Measurements from ENCODE around the gene KLF3.
"Not testable (repeated sequence)": the region's sequence is repeated elsewhere in the genome, so short reads cannot be mapped to it uniquely, and the experiment has no call there.

DNA sequence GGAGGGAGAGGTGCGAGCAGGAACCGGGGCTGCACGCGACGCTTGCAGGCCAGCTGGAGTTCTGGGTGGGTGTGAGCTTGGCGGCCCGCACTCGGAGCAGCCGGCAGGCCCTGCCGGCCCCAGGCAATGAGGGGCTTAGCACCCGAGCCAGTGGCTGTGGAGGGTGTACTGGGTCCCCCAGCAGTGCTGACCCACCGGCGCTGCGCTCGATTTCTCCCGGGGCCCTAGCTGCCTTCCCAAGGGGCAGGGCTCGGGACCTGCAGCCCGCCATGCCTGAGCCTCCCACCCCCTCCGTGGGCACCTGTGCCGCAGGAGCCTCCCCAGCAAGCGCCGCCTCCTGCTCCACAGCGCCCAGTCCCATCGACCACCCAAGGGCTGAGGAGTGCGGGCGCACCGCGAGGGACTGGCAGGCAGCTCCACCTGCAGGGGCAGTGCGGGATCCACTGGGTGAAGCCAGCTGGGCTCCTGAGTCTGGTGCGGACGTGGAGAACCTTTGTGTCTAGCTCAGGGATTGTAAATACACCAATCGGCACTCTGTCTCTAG is 37.0 kb upstream of the KLF3 start:
- TF ChIP-seq POLR2AphosphoS5 (IDR thresholded peaks at IDR 0.05); POLR2A (IDR thresholded peaks at IDR 0.05; ENCODE audit: low read depth); EP300 (IDR thresholded peaks at IDR 0.05): not testable (repeated sequence)
- TF ChIP-seq, protein P1, sequence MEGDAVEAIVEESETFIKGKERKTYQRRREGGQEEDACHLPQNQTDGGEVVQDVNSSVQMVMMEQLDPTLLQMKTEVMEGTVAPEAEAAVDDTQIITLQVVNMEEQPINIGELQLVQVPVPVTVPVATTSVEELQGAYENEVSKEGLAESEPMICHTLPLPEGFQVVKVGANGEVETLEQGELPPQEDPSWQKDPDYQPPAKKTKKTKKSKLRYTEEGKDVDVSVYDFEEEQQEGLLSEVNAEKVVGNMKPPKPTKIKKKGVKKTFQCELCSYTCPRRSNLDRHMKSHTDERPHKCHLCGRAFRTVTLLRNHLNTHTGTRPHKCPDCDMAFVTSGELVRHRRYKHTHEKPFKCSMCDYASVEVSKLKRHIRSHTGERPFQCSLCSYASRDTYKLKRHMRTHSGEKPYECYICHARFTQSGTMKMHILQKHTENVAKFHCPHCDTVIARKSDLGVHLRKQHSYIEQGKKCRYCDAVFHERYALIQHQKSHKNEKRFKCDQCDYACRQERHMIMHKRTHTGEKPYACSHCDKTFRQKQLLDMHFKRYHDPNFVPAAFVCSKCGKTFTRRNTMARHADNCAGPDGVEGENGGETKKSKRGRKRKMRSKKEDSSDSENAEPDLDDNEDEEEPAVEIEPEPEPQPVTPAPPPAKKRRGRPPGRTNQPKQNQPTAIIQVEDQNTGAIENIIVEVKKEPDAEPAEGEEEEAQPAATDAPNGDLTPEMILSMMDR (IDR thresholded peaks at IDR 0.05), result not testable (repeated sequence)
